Stimulated activated CD8-positive, alpha-beta memory T cell treated with anti-CD3 and anti-CD28 coated beads, Interleukin-2, amount 100 ng/mL, for 48 hours (primary cell): ENCODE results near the gene TMEM174.
"Not testable (repeated sequence)": the region's sequence is repeated elsewhere in the genome, so short reads cannot be mapped to it uniquely, and the experiment has no call there.

Experiments used
- DNase-seq, 2 donors: peaks; one replicate each; pipeline ENCODE4 v3.0.0-alpha.2; 2020; ENCODE audit warnings: low read depth in 2 of 2

Gene TMEM174

GRCh38 chr5:73193592-73193991, 20.6 kb downstream of the TMEM174 start:
- no peak for DNase-seq

GRCh38 chr5:73196201-73196600, 23.2 kb downstream of the TMEM174 start:
- DNase-seq, result no peak

- no peak for DNase-seq
Measured at GRCh38 chr5:73197637-73198257, 24.8 kb downstream of the TMEM174 start.

GRCh38 chr5:73198833-73199592, 26.0 kb downstream of the TMEM174 start:
- DNase-seq, result no peak

- DNase-seq, result no peak
Measured at GRCh38 chr5:73199671-73200070, 26.7 kb downstream of the TMEM174 start.

GRCh38 chr5:73201547-73202513, 28.8 kb downstream of the TMEM174 start:
- peak; percentile 55 to 57 for DNase-seq

- DNase-seq, result no peak
Measured at GRCh38 chr5:73204332-73204731, 31.3 kb downstream of the TMEM174 start.

GRCh38 chr5:73204733-73205132, 31.7 kb downstream of the TMEM174 start:
- DNase-seq, result no peak

GRCh38 chr5:73205305-73205704, 32.3 kb downstream of the TMEM174 start:
- DNase-seq, result no peak

- DNase-seq, result not testable (repeated sequence)
Measured at GRCh38 chr5:73207239-73207638, 34.2 kb downstream of the TMEM174 start.

GRCh38 chr5:73209075-73209474, 36.1 kb downstream of the TMEM174 start:
- DNase-seq, result not testable (repeated sequence)

- DNase-seq, result not testable (repeated sequence)
Measured at GRCh38 chr5:73212693-73213092, 39.7 kb downstream of the TMEM174 start.

- no peak for DNase-seq
Measured at GRCh38 chr5:73213566-73213998, 40.6 kb downstream of the TMEM174 start.

- no peak for DNase-seq
Measured at GRCh38 chr5:73214306-73214705, 41.3 kb downstream of the TMEM174 start.

- no peak for DNase-seq
Measured at GRCh38 chr5:73214996-73215395, 42.0 kb downstream of the TMEM174 start.

GRCh38 chr5:73215531-73215890, 42.5 kb downstream of the TMEM174 start:
- no peak for DNase-seq

GRCh38 chr5:73215891-73216610, 43.1 kb downstream of the TMEM174 start:
- DNase-seq, result peak; percentile 52 to 58

GRCh38 chr5:73218552-73219171, 45.7 kb downstream of the TMEM174 start:
- no peak for DNase-seq

- not testable (repeated sequence) for DNase-seq
Measured at GRCh38 chr5:73219336-73219735, 46.3 kb downstream of the TMEM174 start.

- DNase-seq, result no peak
Measured at GRCh38 chr5:73221161-73221560, 48.2 kb downstream of the TMEM174 start.

GRCh38 chr5:73221726-73222125, 48.7 kb downstream of the TMEM174 start:
- DNase-seq, result no peak
